ENCODE measurements around the gene LRP8. TPM values are rescaled to one million over a fixed set of nuclear protein-coding genes. Genes with fewer than 3 reads are reported as not detected.
A peak's percentile ranks its signal among the peaks of the same experiment; 100 is the strongest.

Gene LRP8
- total and polyA plus RNA-seq, 2 of the 13 experiments (the other 11 are each of a cell fraction or from before 2014, with no cell fraction given) = 17.3 to 17.4 TPM

- TF ChIP-seq ZNF292 (CRISPR knock-in tag; IDR thresholded peaks at IDR 0.05; ENCODE audit: borderline replicate concordance, low read depth) (peak; percentile 76; the same call in 1 of the 2 replicates), LCORL (IDR thresholded peaks at IDR 0.05) (no peak), LCORL (CRISPR knock-in tag; IDR thresholded peaks at IDR 0.05) (peak; percentile 81), ARID5B (CRISPR knock-in tag; IDR thresholded peaks at IDR 0.05) (peak; percentile 62; the same call in 1 of the 2 replicates), RNF2 (conservative IDR thresholded peaks at IDR 0.05; ENCODE audit: low read depth) (no peak), TCF12 (IDR thresholded peaks at IDR 0.05) (no peak), TCF12 (CRISPR knock-in tag; IDR thresholded peaks at IDR 0.05) (no peak), FLYWCH1 (CRISPR knock-in tag; IDR thresholded peaks at IDR 0.05) (no peak), GLMP (CRISPR knock-in tag; IDR thresholded peaks at IDR 0.05; ENCODE audit: borderline replicate concordance) (no peak), SNAPC2 (CRISPR knock-in tag; IDR thresholded peaks at IDR 0.05) (no peak), NCOR1 (IDR thresholded peaks at IDR 0.05; ENCODE audit: borderline replicate concordance, low read length) (0 out of 2 replicates have a peak, but pooled peaks have one; percentile 75), THYN1 (CRISPR knock-in tag; IDR thresholded peaks at IDR 0.05; ENCODE audit: borderline replicate concordance, low read depth) (no peak), EZH2 (conservative IDR thresholded peaks at IDR 0.05; ENCODE audit: low read depth, low read length) (no peak), CEBPG (CRISPR knock-in tag; IDR thresholded peaks at IDR 0.05) (no peak), SATB2 (CRISPR knock-in tag; IDR thresholded peaks at IDR 0.05) (no peak), ARID3A (IDR thresholded peaks at IDR 0.05; ENCODE audit: low read depth, low read length) (0 out of 2 replicates have a peak, but pooled peaks have one; percentile 31), ZNF121 (CRISPR knock-in tag; IDR thresholded peaks at IDR 0.05) (no peak), ZFP90 (CRISPR knock-in tag; IDR thresholded peaks at IDR 0.05; ENCODE audit: borderline replicate concordance) (no peak), REPIN1 (CRISPR knock-in tag; IDR thresholded peaks at IDR 0.05; ENCODE audit: borderline replicate concordance, low read depth) (no peak), ZNF451 (CRISPR knock-in tag; IDR thresholded peaks at IDR 0.05) (no peak), ZNF383 (CRISPR knock-in tag; IDR thresholded peaks at IDR 0.05; ENCODE audit: borderline replicate concordance) (no peak), JUNB (CRISPR knock-in tag; IDR thresholded peaks at IDR 0.05; ENCODE audit: borderline replicate concordance) (no peak), ATF1 (CRISPR knock-in tag; IDR thresholded peaks at IDR 0.05) (no peak), ATF4 (CRISPR knock-in tag; IDR thresholded peaks at IDR 0.05) (0 out of 4 replicates have a peak, but pooled peaks of 1 of the 2 experiments have one; percentile 20)
These were observed 131.8 kb downstream of the LRP8 start (continued) for GRCh38 chr1:53196017-53196484.
